ENCODE data around the gene LRTM2.

LRTM2 gene

DNA sequence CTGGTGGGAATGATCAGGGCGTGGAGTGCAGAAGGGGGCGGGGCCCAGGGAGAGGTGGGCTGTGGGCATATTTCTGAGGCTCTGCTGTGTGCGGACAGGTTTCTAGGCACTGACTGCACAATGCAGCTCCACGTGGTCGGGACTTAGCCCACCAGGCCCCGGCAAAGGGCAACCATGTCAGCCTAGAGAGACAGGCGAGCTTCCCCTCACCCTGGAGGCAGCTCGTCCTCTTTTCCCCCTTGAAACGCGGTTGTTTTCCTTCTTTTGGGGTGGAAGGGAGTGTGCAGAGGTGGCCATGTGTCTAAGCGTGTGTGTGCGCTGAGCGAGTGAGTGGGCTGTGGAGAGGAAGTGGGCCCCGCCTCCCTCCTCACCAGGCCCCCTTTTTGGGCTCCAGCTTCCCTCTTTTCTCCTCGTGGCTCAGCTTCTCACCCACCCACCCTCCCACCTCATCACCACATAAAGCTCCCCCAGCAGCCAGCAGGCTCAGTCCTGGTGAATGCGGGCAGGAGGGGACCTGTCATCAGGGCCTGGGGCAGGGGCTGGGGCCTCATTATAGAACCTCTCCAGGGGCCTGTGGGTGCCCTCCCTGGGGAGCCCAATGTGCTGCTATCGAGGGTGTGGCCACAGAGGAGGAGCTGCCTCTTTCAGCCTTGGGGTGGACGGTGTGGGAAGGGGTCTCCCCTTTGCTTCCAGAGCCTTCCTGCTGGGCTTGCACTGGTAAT, 22.0 kb downstream of the LRTM2 start:
- no peak for DNase-seq (ENCODE audit: low spot score)

DNA sequence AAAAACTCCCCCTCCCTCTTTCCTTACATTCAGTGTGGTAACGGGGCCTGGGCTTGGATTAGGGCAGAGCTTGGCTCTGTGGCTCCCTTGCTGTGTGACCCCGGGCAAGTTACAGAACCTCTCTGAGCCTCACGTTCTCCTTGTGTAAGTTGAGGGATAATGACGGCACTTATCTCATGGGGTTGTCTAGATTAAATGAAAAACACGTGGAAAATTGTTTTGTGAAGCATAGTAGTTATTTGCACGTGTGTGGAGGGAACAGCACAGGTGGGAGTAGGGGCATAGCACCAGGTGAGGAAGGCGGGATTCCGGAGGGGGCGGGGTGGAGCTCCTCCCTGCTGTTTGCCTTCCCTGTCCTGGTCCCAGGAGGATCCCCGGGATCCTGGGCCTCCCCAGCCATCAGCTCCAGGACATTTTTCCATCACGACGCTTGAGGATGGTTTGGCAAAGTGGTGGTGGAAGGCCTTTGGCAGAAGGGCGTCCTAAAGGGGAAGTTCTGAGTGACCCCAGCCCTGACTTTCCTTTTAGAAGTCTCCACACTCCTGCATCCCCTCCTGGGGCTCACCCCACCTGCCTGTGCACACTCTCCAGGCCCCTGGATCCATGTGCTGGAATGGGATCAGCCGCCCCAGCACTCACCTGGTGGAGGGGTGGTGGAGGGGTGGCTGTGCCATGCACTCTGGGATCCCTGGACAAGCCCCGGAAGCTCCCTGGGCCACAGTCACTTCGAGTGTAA, 22.7 kb downstream of the LRTM2 start:
- no peak for DNase-seq (ENCODE audit: low spot score)

GRCh38 chr12:1843641-1844005, 23.3 kb downstream of the LRTM2 start:
- DNase-seq (ENCODE audit: low spot score) = no peak

- DNase-seq (ENCODE audit: low spot score) = no peak
Measured at GRCh38 chr12:1844223-1844622, 23.9 kb downstream of the LRTM2 start.

DNA sequence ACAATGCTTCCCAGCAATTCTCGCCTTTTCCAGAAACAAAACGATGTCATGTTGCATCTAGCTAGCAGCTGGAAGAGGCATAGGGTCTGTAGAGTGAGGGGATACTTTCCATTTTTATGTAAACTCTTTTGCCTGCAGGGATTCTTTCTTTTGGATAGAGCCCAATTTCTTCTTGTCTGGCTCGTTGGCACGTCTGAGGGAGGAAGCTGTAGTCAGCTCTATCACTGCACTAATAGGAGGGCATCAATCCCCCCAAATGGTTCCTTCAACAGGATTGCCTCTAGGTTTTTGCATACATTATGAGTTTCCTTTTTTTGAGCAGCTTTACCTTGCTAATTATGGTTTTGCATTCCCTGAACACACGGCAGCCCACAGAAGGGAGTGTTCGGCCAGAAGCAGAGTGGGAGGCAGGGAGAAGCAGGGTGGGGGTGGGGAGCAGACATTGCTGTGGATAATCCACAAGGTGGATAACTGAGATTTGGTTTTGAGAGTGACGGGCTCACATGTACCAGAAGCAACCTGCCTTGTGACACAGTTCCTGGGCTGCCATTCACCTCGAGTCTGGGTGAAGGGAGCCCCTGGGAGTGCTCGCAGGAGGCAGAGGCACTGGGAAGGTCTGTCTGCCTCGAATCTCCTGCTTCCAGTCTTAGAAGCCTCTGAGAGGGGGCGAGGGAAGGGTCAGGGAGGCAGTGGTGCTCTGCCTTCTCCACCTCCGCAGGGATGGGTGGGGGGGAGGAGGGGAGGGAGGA, 24.5 kb downstream of the LRTM2 start:
- DNase-seq (ENCODE audit: low spot score) = no peak

- no peak for DNase-seq (ENCODE audit: low spot score)
Measured at GRCh38 chr12:1845427-1845826, 25.1 kb downstream of the LRTM2 start.

DNA sequence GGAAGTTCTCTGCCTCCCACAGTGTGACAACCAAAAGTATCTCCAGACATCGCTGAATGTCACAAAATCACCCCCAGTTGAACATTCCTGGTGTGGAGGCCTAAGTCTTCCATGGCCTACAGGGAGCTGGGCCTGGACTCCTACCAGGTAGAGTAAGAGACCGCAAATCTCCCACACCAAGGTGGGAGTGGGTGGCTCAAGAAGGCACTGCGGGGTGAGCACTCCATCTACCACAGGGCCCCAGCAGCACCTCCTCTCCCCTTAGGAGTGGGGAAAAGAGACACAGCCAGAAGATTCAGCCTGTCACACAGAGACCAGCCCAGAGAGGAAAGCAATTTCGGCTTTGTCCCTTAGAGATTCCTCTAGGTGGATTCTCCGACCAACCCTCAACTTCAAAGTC, 25.5 kb downstream of the LRTM2 start:
- no peak for DNase-seq (ENCODE audit: low spot score)

- DNase-seq (ENCODE audit: low spot score) = no peak
Measured at GRCh38 chr12:1846421-1847405, 26.3 kb downstream of the LRTM2 start.

DNA sequence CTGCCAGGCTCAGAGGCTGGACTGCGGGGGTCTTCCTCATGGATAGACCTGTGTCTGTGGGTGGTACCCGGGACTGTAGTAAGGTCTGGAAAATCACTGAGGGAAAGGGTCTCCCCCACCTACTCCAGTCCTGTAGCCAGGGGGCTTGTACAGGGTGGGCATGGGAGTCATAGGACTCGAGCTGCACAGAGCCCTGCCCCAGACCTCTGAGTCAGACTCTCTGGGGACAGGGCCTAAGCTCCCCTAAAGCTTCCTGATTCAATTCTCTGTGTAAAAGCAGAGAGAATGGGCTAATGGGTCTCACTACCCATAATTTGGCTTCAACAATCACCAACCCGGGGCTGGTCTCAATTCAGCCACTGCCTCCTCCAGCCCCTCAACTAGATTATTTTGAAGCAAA, 27.0 kb downstream of the LRTM2 start:
- no peak for DNase-seq (ENCODE audit: low spot score)

DNA sequence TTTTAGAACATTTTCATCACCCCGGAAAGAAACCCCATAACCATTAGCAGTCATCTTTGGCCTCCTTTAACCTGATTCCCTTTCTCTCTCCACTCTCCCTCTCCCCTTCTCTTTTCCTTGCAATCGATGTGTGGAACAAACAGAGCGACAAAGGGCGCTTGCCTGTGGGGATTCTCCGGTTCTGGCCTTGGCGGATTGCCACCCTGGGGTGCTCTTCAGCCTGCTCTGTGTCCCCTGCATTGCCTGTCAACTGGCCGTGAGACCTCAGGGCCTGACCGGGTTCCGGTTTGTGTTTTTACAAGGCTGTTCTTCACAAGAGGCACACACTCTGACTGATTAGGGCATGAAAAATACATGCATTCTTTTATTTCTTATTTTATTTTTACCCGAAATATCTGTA, 27.8 kb downstream of the LRTM2 start:
- no peak for DNase-seq (ENCODE audit: low spot score)

DNA sequence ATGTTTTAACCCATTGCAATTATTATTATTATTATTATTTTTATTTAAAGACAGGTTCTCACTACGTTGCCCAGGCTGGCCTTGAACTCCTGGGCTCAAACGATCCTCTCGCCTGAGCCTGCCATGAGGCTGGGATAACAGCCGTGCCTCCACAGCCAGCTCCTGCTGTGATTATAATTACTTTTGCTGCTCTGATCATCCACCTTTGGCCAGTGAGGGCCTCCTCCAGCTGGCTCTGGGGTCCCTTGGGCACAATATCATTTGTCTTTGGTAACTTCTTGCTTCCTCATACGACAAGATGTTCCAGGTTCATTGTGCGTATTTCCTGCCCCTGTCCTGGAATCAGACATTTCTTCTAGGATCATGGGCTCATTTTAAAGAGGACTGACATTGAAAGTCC, 28.4 kb downstream of the LRTM2 start:
- DNase-seq (ENCODE audit: low spot score) = no peak

DNA sequence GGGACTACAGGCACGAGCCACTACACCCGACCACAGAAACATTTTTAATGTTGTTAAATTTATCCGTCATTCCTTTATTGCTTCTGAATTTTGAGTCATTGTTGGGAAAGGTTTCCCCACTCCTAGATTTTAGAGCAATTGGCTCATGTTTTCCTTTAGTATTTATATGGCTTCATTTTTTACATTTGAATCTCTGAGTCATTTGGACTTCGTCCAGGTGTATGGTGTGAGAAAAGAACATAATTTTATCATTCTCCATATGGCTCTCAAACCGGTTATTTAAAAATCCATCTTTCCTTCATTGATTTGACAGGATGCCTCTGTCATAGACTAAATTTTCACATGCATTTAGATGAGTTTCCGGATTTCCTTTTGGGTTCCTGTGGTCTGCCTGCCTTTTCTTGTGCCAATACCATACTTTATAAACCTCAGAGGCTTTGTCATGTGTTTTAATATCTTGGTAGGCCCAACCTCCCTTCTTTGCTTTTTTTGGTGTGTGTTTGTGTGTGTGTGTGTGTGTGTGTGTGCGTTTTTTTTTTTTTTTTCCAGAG, 30.9 kb downstream of the LRTM2 start:
- DNase-seq (ENCODE audit: low spot score) = no peak

- DNase-seq (ENCODE audit: low spot score) = no peak
Measured at GRCh38 chr12:1852076-1852475, 31.7 kb downstream of the LRTM2 start.

DNA sequence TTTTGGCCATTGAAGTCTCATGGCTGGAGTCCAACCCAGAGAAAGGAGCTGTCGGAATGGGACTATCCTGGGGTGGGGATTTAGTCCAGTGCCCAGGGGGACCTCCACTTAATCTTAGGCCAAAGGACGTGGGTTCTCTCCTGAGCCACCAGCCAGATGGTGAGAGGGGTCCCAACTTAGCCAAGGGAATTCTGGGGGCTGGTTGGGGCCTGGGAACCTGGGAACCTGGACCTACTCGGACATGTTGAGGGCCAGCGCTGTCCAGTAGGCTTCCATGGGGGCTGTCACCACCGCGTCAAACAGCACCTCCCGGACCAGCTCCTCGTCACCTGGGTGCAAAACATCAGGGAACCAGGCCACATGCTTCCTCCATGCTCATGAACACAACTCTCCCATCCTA, 33.4 kb downstream of the LRTM2 start:
- DNase-seq (ENCODE audit: low spot score) = no peak

GRCh38 chr12:1855241-1855640, 34.9 kb downstream of the LRTM2 start:
- no peak for DNase-seq (ENCODE audit: low spot score)

GRCh38 chr12:1857086-1857485, 36.7 kb downstream of the LRTM2 start:
- no peak for DNase-seq (ENCODE audit: low spot score)

GRCh38 chr12:1857821-1858220, 37.5 kb downstream of the LRTM2 start:
- no peak for DNase-seq (ENCODE audit: low spot score)

DNA sequence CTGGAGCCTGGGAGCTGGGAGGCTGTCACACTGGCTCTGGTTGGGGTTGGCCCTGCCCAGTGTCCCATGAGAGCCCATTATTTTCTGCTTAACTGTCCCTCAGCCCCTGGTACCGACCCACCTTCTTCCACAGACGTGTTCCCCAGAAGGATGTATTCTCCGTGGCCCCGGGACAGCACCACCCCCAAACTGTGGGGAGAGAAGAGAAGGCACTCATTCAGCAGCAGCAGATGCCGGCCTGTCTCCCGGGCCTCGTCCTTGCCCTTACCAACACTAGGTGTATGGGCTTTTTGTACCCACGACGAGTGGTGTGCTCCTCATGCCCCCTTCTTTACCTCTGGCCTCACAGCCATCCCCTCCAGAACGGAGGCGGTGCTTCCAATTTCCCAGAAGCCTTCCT, 38.1 kb downstream of the LRTM2 start:
- DNase-seq (ENCODE audit: low spot score) = no peak

- DNase-seq (ENCODE audit: low spot score) = peak; percentile 57
Measured at GRCh38 chr12:1859643-1860042, 39.3 kb downstream of the LRTM2 start.

DNA sequence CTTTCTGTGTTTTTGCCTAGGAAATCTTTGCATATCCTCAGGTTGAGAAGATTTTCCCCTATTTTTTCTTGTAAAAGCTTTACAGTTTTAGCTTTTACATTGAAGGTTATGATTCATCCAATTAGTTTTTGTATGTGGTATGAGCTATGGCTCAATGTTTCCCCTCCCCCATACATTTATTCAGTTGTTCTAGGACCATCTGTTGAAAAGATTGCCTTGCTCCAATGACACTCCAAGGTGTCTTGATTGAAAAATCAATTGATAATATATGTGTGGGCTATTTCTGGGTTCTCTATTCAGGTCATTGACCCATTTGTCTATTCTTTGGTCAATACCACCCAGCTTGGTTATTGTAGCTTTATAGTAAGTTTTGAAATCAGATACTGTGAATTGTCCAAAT, 42.6 kb downstream of the LRTM2 start:
- DNase-seq (ENCODE audit: low spot score) = no peak

DNA sequence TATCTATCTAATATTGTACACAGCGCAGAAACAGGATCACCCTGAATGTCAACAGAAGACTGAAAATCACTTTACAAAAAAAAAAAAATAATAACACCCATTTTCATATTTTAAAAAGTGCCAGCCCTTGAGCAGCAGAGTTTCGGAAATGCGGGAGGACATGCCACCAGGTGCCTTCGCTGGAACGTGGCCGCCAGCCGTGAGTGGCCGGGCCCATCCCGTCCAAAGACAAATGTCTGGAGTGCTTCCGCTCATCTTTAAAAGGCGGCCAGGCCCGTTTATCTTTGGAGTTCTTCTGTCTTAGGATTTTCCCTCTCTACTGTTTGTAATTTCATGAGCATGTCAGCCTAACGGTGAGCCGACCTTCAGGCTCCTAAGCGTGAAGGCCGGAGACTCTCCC, 43.5 kb downstream of the LRTM2 start:
- no peak for DNase-seq (ENCODE audit: low spot score)

DNA sequence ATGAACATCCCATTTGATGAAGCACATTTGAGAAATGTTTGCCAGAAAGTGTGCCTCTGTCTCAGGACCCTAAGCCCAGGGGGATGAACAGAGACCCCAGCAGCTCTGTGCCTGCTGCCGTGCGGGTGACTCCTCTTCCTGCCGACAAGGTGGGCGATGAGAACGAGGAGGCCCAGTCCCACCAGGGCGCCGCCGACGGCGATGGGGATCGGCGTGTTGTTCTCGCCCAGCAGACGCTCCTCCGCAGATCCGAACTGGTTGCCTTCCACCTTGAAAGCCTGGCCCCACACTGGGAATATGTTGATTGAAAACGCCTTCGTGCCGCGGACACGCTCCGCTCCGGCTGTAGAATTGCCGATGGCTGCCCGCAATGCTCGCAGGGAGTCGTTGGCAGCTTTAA, 44.1 kb downstream of the LRTM2 start:
- no peak for DNase-seq (ENCODE audit: low spot score)

Measured in kidney tubule cell (primary cell).